Stimulated activated CD8-positive, alpha-beta memory T cell treated with anti-CD3 and anti-CD28 coated beads, Interleukin-12 subunit alpha, Interleukin-12 subunit beta, amount 100 ng/mL, for 24 hours (primary cell): ENCODE measurements around the gene SLC6A2.

Source experiments
- DNase-seq: peaks from one replicate; pipeline ENCODE4 v3.0.0-alpha.2; 2020; ENCODE audit errors: extremely low read depth

SLC6A2 gene

DNA sequence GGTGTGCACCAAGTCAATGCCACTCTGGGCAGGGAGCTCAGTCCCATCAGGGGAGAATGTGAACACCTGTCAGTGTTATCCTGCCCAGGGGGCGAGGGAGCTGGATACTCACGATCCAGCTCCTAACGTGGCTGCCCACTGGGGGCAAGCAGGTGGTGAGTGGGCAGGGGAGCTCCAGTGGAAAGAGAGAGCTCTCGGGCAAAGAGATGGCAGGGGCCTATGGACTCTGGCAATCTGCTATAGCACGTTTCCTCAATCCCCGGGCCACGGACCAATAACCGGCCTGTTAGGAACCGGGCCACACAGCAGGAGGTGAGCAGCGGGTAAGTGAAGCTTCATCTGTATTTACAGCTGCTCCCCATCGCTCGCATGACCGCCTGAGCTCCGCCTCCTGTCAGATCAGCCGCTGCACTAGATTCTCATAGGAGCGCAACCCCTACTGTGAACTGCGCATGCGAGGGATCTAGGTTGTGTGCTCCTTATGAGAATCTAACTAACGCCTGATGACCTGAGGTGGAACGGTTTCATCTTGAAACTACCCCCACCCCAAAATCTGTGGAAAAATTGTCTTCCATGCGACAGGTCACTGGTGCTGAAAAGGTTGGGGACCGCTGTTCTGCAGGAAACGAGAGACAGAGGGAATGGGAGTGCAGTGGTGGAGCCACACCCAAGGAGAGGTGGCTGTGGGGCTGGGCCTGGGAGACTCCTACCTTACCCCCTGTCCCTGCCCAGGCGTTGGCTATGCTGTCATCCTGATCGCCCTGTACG is 15.6 kb downstream of the SLC6A2 start:
- no peak for DNase-seq

DNA sequence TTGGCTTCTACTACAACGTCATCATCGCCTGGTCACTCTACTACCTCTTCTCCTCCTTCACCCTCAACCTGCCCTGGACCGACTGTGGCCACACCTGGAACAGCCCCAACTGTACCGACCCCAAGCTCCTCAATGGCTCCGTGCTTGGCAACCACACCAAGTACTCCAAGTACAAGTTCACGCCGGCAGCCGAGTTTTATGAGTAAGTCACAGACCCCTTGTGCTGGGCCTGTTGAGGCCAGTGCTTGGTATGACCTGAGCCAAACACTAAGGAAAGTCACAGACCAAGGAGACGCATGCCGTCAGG is 16.1 kb downstream of the SLC6A2 start:
- no peak for DNase-seq

- DNase-seq = no peak
These were observed 16.7 kb downstream of the SLC6A2 start for GRCh38 chr16:55672471-55672870.

DNA sequence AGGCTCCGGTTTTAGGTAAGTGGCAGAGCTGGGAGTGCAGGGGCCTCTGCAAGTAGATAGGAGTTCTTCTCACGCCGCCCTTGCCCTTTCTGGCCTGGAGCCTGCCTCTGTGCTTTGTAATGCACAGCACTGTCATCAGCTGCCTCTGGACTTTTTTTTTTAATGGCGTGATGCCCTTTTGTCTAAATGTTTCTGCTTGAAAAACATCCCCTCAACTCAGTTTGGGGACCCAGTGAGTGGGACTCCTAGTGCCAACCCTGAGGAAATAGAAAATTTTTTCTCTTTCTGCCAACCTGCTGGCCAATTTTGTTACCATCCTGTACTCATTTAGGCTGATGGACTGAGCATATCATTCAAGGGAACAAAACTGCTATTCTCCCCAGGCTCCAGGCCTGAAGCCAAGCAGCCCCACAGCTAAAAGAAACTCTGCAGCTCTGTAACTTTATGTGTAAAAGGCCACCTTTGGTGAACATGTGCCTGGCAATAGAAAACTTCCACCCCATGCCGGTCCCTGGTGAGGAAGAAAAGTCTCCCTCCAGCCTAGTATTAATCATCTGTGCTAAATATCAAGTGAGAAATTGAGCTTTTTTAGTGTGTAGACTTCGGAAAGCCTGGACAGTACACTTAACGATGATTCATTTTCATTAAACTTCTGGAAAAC is 22.5 kb downstream of the SLC6A2 start:
- no peak for DNase-seq

- no peak for DNase-seq
These were observed 26.3 kb downstream of the SLC6A2 start for GRCh38 chr16:55682086-55682485.

DNA sequence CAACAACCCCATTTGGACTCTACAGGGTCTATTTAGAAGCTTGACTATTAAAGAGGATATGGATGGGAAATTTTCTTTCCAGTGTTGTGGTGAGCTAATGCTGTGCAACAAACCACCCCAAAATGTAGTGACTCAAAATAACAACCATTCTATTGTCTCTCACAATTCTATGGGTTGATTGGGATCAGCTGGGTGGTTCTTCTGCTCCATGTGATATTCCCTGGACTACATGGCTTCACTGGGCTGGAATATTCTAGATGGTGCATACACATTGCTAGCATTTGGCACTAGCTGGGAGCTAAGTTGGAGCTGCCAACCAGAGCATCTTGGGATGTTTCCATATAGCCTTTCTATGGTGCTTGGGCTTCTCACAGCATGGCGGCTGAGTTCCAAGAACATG is 30.2 kb downstream of the SLC6A2 start:
- no peak for DNase-seq

DNA sequence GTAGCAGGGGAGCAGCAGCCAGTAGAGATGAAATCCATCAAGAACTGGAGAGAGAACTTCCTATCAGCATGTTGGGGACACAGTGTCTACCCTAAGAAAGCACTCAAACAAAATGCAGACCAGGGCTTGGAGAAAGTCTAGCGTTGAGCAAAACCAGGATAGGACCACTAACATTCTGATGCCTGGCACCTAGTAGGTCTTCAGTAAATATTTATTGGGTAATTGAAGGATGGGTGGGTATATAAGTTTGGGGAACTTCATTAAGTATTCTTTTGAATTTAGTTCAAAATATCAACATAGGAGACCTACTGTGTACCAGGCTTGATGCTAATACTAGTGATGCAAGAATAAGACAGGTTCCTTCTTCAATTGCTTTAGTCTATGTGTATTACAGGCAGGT is 30.9 kb downstream of the SLC6A2 start:
- no peak for DNase-seq

GRCh38 chr16:55687802-55688201 is 32.0 kb downstream of the SLC6A2 start:
- DNase-seq = no peak

DNA sequence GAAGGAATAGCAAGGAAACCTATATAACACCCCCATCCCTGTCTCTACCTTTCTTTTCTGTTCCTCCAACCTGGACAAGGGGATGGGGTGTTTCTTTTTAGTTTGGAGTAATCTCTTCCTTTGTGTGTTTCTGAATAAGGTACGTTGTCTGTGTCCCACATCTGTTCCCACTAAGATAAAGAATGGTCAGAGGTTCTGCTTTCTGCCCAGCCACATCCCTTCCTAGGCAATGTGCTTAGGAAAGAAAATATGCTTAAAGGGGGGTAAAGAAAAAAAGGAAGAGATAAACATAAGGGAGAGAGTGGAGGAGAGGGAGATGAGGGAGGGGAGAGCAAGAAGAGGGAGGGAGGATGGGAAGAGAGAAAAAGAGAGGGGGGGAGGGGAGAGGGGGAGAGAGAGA is 35.1 kb downstream of the SLC6A2 start:
- no peak for DNase-seq

GRCh38 chr16:55691771-55692170 is 36.0 kb downstream of the SLC6A2 start:
- DNase-seq = no peak

DNA sequence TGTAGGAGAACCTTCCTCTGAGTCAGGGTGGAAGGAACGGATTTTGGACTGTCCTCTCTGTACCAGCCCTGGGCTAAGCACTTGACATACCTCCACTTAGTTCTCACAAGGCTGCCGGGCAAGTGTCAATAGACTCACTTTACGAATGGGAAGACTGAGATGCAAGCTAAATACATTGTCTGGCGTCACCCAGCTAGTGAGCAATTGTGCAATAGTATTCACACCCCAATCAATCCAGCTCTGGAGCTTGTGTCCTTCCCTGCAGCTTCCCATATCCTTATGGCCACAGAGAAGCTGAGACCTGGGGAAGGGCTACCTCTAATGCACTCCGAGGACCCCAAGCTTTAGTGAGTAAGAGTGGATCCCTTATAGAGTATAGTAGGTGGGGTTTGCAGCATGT is 39.8 kb downstream of the SLC6A2 start:
- no peak for DNase-seq

DNA sequence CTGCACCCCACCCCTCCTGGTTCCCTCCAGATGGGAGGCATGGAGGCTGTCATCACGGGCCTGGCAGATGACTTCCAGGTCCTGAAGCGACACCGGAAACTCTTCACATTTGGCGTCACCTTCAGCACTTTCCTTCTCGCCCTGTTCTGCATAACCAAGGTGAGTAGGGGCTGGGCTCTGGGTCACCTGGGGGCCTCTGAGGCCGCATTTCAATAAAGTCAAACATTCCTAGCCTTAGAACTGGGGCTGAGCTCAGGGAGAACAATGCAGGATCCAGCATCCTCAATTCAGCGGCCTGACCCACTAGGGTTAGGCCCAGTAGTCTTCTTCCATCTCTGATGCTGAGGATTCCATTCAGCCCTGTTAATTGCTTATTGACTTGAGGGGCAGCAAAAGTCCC is 42.1 kb downstream of the SLC6A2 start:
- DNase-seq = no peak

DNA sequence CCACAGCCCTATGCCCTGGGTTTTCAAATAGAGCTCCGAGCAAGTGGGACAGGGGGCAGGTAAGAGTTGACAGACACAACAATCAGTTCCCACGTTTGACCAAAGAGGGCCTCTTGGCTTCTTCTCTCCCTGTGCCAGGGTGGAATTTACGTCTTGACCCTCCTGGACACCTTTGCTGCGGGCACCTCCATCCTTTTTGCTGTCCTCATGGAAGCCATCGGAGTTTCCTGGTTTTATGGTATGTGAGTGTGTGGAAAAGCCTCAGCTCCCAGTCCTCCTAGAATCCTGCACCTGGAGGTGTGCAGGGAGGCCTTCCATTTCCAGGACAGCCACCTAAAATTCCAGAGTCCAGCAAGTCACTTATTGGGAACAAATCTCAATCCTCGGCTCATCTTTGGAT is 42.5 kb downstream of the SLC6A2 start:
- no peak for DNase-seq

DNA sequence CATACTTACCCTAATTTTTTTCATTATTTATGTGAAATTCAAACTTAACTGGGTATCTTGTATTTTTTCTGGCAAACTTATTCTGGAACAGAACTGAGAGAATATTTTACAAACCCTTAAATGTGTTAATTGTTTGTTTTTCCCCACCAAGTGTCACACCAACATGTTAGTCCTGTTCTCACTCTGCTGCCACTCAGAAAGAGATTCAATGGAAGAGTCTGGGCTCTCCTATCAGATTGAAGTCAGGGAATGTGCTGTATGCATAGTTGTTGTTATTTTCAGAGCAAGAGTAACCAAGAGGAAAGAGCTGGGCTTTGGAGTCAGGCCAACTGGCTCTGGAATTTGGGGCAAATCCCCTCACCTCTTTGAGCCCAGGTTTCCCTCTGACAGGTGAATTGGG is 43.2 kb downstream of the SLC6A2 start:
- no peak for DNase-seq

DNA sequence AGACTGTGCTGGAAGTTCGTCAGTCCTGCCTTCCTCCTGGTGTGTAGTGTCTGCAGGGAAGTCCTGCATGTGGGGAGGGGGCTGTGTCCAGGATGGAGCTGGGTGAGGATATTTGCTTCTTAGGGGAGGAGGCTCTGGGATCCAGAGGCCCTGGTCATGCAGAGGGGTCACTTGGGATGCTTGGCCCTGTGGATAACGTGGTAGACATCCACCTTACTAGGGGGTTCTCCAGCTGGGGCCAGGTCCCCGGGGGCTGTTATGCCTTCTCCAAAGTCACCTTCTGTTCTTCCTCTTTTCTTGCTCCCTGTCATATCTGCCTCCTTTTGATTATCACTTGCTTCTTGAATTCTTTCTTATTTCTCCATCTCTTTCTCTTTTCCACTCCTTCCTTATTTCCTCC is 43.8 kb downstream of the SLC6A2 start:
- no peak for DNase-seq

DNA sequence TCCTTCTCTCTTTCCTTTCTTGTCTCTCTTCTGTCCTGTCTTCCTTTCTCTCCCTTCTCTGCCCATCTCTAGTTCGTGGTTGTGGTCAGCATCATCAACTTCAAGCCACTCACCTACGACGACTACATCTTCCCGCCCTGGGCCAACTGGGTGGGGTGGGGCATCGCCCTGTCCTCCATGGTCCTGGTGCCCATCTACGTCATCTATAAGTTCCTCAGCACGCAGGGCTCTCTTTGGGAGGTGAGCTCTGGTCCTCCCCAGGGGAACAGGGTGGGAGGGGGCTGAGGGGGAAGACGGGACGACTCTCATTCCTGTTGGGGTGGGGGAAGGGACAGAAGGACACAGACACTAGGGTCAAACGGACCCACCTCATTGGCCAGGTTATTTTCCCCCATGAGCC is 44.3 kb downstream of the SLC6A2 start:
- no peak for DNase-seq

DNA sequence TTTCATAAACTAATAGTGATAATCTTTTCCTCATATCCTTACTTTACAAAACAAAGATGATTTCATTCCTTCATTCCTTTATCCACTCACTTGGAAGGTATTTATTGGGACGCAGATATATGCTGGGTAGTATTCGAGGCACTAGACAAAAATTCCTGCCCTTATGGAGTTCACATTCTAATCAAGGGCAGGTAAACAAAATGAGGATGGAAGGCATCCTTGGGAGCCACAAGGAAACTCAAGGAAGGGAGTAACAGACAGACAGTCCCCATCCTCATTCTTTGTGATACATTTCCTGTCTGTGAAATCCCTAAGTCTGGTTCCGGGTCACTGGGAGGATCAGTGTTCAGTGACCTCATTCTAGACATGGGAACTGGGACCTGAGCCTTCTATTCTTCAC is 45.2 kb downstream of the SLC6A2 start:
- no peak for DNase-seq

- no peak for DNase-seq
These were observed 45.9 kb downstream of the SLC6A2 start for GRCh38 chr16:55701442-55702319.

GRCh38 chr16:55703003-55704001 is 47.5 kb downstream of the SLC6A2 start:
- no peak for DNase-seq

- no peak for DNase-seq
These were observed 51.1 kb downstream of the SLC6A2 start for GRCh38 chr16:55706739-55707384.

DNA sequence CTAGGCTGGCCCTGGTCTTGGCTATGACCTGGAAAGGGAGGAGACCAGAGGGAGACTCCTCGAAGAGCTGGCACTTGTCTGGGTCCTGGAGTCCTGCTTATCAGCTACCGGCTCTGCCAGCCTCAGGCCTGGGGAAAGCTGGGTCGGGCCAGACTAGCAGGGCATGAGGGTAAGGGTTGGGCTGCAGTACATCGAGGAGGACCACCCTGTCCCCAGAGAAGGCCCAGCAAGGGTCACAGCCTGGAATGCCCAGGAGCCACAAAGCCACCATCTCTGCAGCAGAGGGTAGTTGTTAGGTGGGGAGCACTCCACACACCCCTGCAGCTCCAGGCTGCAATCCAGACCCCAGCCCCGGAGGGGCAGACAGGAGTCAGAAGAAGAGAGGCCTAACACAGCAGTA is 54.0 kb downstream of the SLC6A2 start:
- no peak for DNase-seq
